ENCODE measurements around the gene RNF223. TPM values are rescaled to one million over a fixed set of nuclear protein-coding genes. Genes with fewer than 3 reads are reported as not detected.

The RNF223 gene
- total and polyA plus RNA-seq, 2 of the 13 experiments (the other 11 are each of a cell fraction or from before 2014, with no cell fraction given): 0.03 TPM; not detected in 1

- TF ChIP-seq HDAC6 (IDR thresholded peaks at IDR 0.05; ENCODE audit: low read depth, low read length) (no peak), DNMT1 (CRISPR knock-in tag; IDR thresholded peaks at IDR 0.05) (no peak), ZFP36L1 (CRISPR knock-in tag; IDR thresholded peaks at IDR 0.05) (peak; percentile 24; the same call in 1 of the 2 replicates), MIER3 (CRISPR knock-in tag; IDR thresholded peaks at IDR 0.05; ENCODE audit: borderline replicate concordance) (no peak), DMTF1 (CRISPR knock-in tag; IDR thresholded peaks at IDR 0.05) (no peak), KLF6 (CRISPR knock-in tag; IDR thresholded peaks at IDR 0.05) (no peak), ZKSCAN1 (IDR thresholded peaks at IDR 0.05; ENCODE audit: low read length) (no peak), MZF1 (CRISPR knock-in tag; IDR thresholded peaks at IDR 0.05; ENCODE audit: borderline replicate concordance) (no peak), TMF1 (CRISPR knock-in tag; IDR thresholded peaks at IDR 0.05; ENCODE audit: low read depth) (no peak), ZNF687 (CRISPR knock-in tag; IDR thresholded peaks at IDR 0.05) (peak; percentile 62; the same call in 1 of the 2 replicates), BCLAF1 (IDR thresholded peaks at IDR 0.05) (no peak), ZFP91 (CRISPR knock-in tag; IDR thresholded peaks at IDR 0.05; ENCODE audit: borderline replicate concordance) (peak; percentile 78; the same call in 1 of the 2 replicates), HNRNPK (IDR thresholded peaks at IDR 0.05; ENCODE audit: low read depth, low read length, poor library complexity, severe bottlenecking) (peak; percentile 95), SRSF1 (optimal IDR thresholded peaks at IDR 0.05; ENCODE audit: low read depth, low read length) (no peak), ATAD3A (CRISPR knock-in tag; IDR thresholded peaks at IDR 0.05) (no peak), IKZF4 (CRISPR knock-in tag; IDR thresholded peaks at IDR 0.05; ENCODE audit: borderline replicate concordance, low read depth, not compliant biosample characterization) (no peak), SPEN (CRISPR knock-in tag; IDR thresholded peaks at IDR 0.05; ENCODE audit: low read depth) (no peak)
Measured at GRCh38 chr1:1115786-1116700, 41.9 kb upstream of the RNF223 start, which contains the start of gene C1orf159 (continued).

Data from HepG2 (cell line).